Endothelial cell of umbilical vein (primary cell): ENCODE measurements around the gene MEPE. TPM values are rescaled to one million over a fixed set of nuclear protein-coding genes. Genes with fewer than 3 reads are reported as not detected.

Source experiments
- BruUV-seq: library from RNA; stranded (reverse); fragments of 400-500 nt; replicated peaks from 2 replicates; lab custom pipeline; 2021; lab: Mats Ljungman, UMichigan
- CTCF ChIA-PET: fragments of 300-600, 350-600 bp; sonication (Branson Sonifier 250); formaldehyde crosslinking; loops from one replicate; lab custom pipeline; 2021; ENCODE audit warnings: antibody characterized with exemption, inconsistent platforms; lab: Charles Lee
- POLR2A ChIA-PET: fragments of 300-600, 350-600 bp; sonication (Branson Sonifier 250); formaldehyde crosslinking; loops from one replicate; lab custom pipeline; 2021; ENCODE audit warnings: antibody characterized with exemption, inconsistent platforms; lab: Charles Lee
- DNase-seq: peaks from one replicate; pipeline ENCODE4 v3.0.0-alpha.2; 2011; ENCODE audit warnings: low read depth, low spot score
- FAIRE-seq: peaks from 2 replicates; lab custom pipeline; 2011; peaks lifted over from hg19 to GRCh38; lab: Jason Lieb, UNC
- H2AFZ ChIP-seq: 2 replicates; pipeline ENCODE4 v1.6.0; 2012; ENCODE audit warnings: low read depth, low read length, control low read depth, inconsistent platforms
- H3K27ac ChIP-seq: 2 replicates; pipeline ENCODE4 v1.5.1; 2011; ENCODE audit warnings: low read depth, mild to moderate bottlenecking, control low read depth, low read length, moderate library complexity; ENCODE audit not compliant: insufficient read depth
- H3K27me3 ChIP-seq, 2 experiments: 2 replicates each; pipeline versions ENCODE4 v1.6.0 to v1.6.1; 2011; ENCODE audit warnings: low read length in 2 of 2, mixed read lengths in 1 of 2; ENCODE audit not compliant: control insufficient read depth in 2 of 2, insufficient read depth in 2 of 2
- H3K36me3 ChIP-seq, 2 experiments: 2 replicates in 1 of 2; 3 replicates in 1 of 2; pipeline ENCODE4 v1.5.1; 2011; ENCODE audit warnings: low read length in 2 of 2, mild to moderate bottlenecking in 1 of 2, moderate library complexity in 1 of 2; ENCODE audit not compliant: control insufficient read depth in 2 of 2, insufficient read depth in 2 of 2; ENCODE audit errors: extremely low read depth in 1 of 2
- H3K4me1 ChIP-seq: 3 replicates; pipeline ENCODE4 v1.5.1; 2011; ENCODE audit warnings: mild to moderate bottlenecking, low read length; ENCODE audit not compliant: control insufficient read depth, insufficient read depth; ENCODE audit errors: extremely low read depth
- H3K4me2 ChIP-seq: 2 replicates; pipeline ENCODE4 v1.6.1; 2011; ENCODE audit warnings: low read length, control low read depth, mixed read lengths; ENCODE audit not compliant: insufficient read depth
- H3K4me3 ChIP-seq, 3 experiments: fragments of 200-600 bp in 1 of 3; sonication (generic), shearing (Covaris generic) in 1 of 3; replicated peaks in 1 of 3; 2 replicates each; pipeline ENCODE4 v1.5.1; 2011 to 2016; ENCODE audit warnings: control low read depth in 3 of 3, low read length in 3 of 3, mild to moderate bottlenecking in 2 of 3, inconsistent platforms in 1 of 3, low read depth in 1 of 3, moderate library complexity in 1 of 3; ENCODE audit not compliant: insufficient read depth in 1 of 3
- H3K79me2 ChIP-seq: 2 replicates; pipeline ENCODE4 v1.6.0; 2012; ENCODE audit warnings: low read length, inconsistent platforms; ENCODE audit not compliant: control insufficient read depth, insufficient read depth
- H3K9ac ChIP-seq: replicated peaks from 2 replicates; pipeline ENCODE3; 2011; ENCODE audit warnings: low read length, control low read depth; ENCODE audit not compliant: insufficient read depth; ENCODE audit errors: extremely low read depth
- H3K9me1 ChIP-seq: replicated peaks from 3 replicates; pipeline ENCODE4 v1.6.0; 2011; ENCODE audit warnings: mild to moderate bottlenecking, low read length; ENCODE audit not compliant: control insufficient read depth, insufficient read depth; ENCODE audit errors: extremely low read depth
- H3K9me3 ChIP-seq: replicated peaks from 2 replicates; pipeline ENCODE4 v1.5.1; 2012; ENCODE audit warnings: low read length, inconsistent platforms; ENCODE audit not compliant: control insufficient read depth, insufficient read depth
- H4K20me1 ChIP-seq: replicated peaks from 2 replicates; pipeline ENCODE3; 2011; ENCODE audit warnings: mild to moderate bottlenecking, low read length; ENCODE audit not compliant: control insufficient read depth, insufficient read depth; ENCODE audit errors: extremely low read depth
- EZH2 ChIP-seq: IDR thresholded peaks from 2 replicates; pipeline ENCODE4 v1.6.1; 2012; ENCODE audit warnings: borderline replicate concordance, low read depth, mild to moderate bottlenecking, moderate library complexity, low read length, inconsistent platforms; ENCODE audit not compliant: severe bottlenecking
- FOS ChIP-seq: IDR thresholded peaks from 2 replicates; pipeline ENCODE4 v1.6.1; 2011; ENCODE audit warnings: mild to moderate bottlenecking, low read length, moderate library complexity, borderline replicate concordance; ENCODE audit not compliant: insufficient read depth
- GATA2 ChIP-seq: IDR thresholded peaks from 2 replicates; pipeline ENCODE4 v1.7.0; 2011; ENCODE audit warnings: low read depth, mild to moderate bottlenecking, moderate library complexity, mixed read lengths, low read length; ENCODE audit not compliant: insufficient read length, insufficient read depth
- JUN ChIP-seq: IDR thresholded peaks from 2 replicates; pipeline ENCODE4 v1.6.1; 2011; ENCODE audit warnings: borderline replicate concordance, low read depth; ENCODE audit not compliant: insufficient read length, insufficient read depth
- MYC ChIP-seq: IDR thresholded peaks from one replicate; pipeline ENCODE4 v1.6.1; 2011; ENCODE audit warnings: mild to moderate bottlenecking, low read depth, low read length
- POLR2A ChIP-seq: IDR thresholded peaks from 2 replicates; pipeline ENCODE4 v1.6.1; 2012; ENCODE audit warnings: low read depth, mild to moderate bottlenecking, control low read depth, low read length
- POLR2AphosphoS5 ChIP-seq: IDR thresholded peaks from 2 replicates; pipeline ENCODE4 v1.6.1; 2012; ENCODE audit warnings: low read depth, mild to moderate bottlenecking, control low read depth, low read length, moderate library complexity; ENCODE audit not compliant: insufficient read depth
- dilution Hi-C: fragments of 300-500 bp; cut with MboI; formaldehyde crosslinking; loops from one replicate; pipeline ENCODE4 v1.15.0; 2019; ENCODE audit warnings: low sequenced_read_pairs; ENCODE audit not compliant: extremely low pct_ligation_motif_present
- intact Hi-C: fragments of 100-400 bp; cut with micrococcal nuclease; formaldehyde crosslinking; loops from one replicate; pipeline ENCODE4 v1.10.0; 2022
- polyA plus RNA-seq, 4 experiments: library from polyadenylated mRNA; depleted of rRNA in 3 of 4; stranded (reverse) in 3 of 4; unstranded in 1 of 4; fragments of >200 nt; gene quantifications; 2 replicates each; pipeline versions ENCODE4 v1.2.1 to v1.2.3, GENCODE V29; 2011 to 2012; ENCODE audit warnings: missing spikeins in 1 of 4
- total RNA-seq: library from RNA; stranded (reverse); gene quantifications from 2 replicates; pipeline ENCODE4 v1.2.3, GENCODE V29; 2021
- TF ChIP-seq, protein P1 (sequence below), 2 donors: IDR thresholded peaks; 1 replicate in 1 of 2; 2 replicates in 1 of 2; pipeline ENCODE4 v1.5.1; 2011; ENCODE audit warnings: low read length in 2 of 2, mild to moderate bottlenecking in 2 of 2, moderate library complexity in 2 of 2, control low read depth in 1 of 2, inconsistent platforms in 1 of 2, low read depth in 1 of 2; ENCODE audit not compliant: insufficient read depth in 1 of 2; ENCODE audit errors: extremely low read depth in 1 of 2
- TF ChIP-seq, protein P2 (sequence below): IDR thresholded peaks from 2 replicates; pipeline ENCODE4 v1.6.1; 2011; ENCODE audit not compliant: insufficient read depth, insufficient read length

Gene MEPE
- total and polyA plus RNA-seq, 2 donors (not counting 3 experiments of a cell fraction or from before 2014, with no cell fraction given) = not detected

DNA sequence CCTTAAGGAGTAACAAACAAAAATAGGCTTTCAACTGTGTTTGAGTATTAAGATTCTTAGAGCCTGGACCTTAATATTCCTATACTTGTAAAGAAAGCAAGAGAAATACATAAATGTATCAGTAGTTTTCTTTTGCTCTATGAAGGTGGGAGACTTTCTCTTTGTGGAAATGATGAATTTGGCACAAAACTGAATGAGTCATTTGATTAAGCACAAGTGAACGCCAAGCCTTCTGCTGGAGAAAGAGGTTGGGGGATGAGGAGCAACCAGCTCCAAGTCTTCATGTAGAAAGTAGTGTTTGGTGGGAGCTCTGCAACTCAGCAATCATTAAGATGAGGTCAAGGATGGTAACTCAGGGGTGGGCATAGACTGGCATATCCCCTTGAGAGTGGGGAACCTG is 49.6 kb downstream of the MEPE start:
- FAIRE-seq (no peak), DNase-seq (peak; percentile 51)
- H3K4me2 ChIP-seq = no peak overlapping the region
- intact Hi-C loops (no loop called here), dilution Hi-C loops (no loop called here)
- no peaks in the 10 kb centered on the region for H3K79me2 ChIP-seq
- no TSS peak for BruUV-seq
- no peaks in the 10 kb centered on the region for H3K27me3 ChIP-seq
- H3K4me1 ChIP-seq = no peaks in the 10 kb centered on the region
- no peaks in the 10 kb centered on the region for H3K36me3 ChIP-seq
- ChIA-PET POLR2A (no interaction called here), CTCF (interaction anchor here (0.7 to 1.4 kb wide), 4 partner anchors 11 to 92 kb away, joined by 3 to 5 read pairs (median 4); no protein-coding TSS in a partner anchor)
- no peaks in the 10 kb centered on the region for H3K9me1 ChIP-seq
- H4K20me1 ChIP-seq = no peaks in the 10 kb centered on the region
- no peak overlapping the region for H3K4me3 ChIP-seq
- no peak overlapping the region for H3K27ac ChIP-seq
- no peak overlapping the region for H3K9ac ChIP-seq
- no peak overlapping the region for H2AFZ ChIP-seq
- H3K9me3 ChIP-seq = no peaks in the 10 kb centered on the region
- no peak for TF ChIP-seq POLR2A
- peak; percentile 41 for TF ChIP-seq FOS

DNA sequence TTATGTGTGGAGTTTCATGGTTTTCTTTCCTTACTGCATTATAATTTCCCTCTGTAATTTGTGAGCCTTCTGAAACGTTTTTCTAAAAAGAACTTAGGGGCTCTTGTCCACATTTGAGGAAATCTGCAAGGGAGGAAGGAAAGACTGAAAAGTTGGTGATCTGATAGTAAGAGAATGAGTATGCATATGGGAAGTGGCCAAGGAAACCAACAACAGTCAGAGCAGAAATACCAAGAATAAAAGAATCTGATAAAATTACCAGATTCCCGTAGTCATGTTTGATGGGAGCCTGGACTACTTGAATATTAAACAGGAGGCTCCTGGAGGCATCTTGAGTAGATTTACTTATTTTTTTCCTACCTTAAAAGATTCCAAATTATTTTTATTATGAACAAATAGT is 50.1 kb downstream of the MEPE start:
- no peaks in the 10 kb centered on the region for H3K27me3 ChIP-seq
- H3K4me2 ChIP-seq = no peak overlapping the region
- no peaks in the 10 kb centered on the region for H3K4me1 ChIP-seq
- no peak overlapping the region for H3K27ac ChIP-seq
- no peaks in the 10 kb centered on the region for H3K79me2 ChIP-seq
- dilution Hi-C loops (no loop called here), intact Hi-C loops (no loop called here)
- DNase-seq (peak; percentile 22), FAIRE-seq (no peak)
- no TSS peak for BruUV-seq
- no peaks in the 10 kb centered on the region for H3K9me1 ChIP-seq
- ChIA-PET CTCF (interaction anchor here (1.3 kb wide), 1 partner anchor 11 kb away, joined by 3 read pairs; no protein-coding TSS in a partner anchor), POLR2A (no interaction called here)
- H2AFZ ChIP-seq = no peak overlapping the region
- H4K20me1 ChIP-seq = no peaks in the 10 kb centered on the region
- TF ChIP-seq, protein P1, sequence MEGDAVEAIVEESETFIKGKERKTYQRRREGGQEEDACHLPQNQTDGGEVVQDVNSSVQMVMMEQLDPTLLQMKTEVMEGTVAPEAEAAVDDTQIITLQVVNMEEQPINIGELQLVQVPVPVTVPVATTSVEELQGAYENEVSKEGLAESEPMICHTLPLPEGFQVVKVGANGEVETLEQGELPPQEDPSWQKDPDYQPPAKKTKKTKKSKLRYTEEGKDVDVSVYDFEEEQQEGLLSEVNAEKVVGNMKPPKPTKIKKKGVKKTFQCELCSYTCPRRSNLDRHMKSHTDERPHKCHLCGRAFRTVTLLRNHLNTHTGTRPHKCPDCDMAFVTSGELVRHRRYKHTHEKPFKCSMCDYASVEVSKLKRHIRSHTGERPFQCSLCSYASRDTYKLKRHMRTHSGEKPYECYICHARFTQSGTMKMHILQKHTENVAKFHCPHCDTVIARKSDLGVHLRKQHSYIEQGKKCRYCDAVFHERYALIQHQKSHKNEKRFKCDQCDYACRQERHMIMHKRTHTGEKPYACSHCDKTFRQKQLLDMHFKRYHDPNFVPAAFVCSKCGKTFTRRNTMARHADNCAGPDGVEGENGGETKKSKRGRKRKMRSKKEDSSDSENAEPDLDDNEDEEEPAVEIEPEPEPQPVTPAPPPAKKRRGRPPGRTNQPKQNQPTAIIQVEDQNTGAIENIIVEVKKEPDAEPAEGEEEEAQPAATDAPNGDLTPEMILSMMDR (IDR thresholded peaks at IDR 0.05; ENCODE audit: extremely low read depth in 1 of 2, insufficient read depth in 1 of 2, low read depth in 1 of 2, low read length in 2 of 2) = no peak
- TF ChIP-seq GATA2 (no peak), JUN (no peak), POLR2A (no peak), MYC (no peak), FOS (no peak), POLR2AphosphoS5 (no peak), EZH2 (no peak)
- TF ChIP-seq, protein P2, sequence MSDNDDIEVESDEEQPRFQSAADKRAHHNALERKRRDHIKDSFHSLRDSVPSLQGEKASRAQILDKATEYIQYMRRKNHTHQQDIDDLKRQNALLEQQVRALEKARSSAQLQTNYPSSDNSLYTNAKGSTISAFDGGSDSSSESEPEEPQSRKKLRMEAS = no peak
- H3K9ac ChIP-seq = no peak overlapping the region
- no peaks in the 10 kb centered on the region for H3K36me3 ChIP-seq
- no peak overlapping the region for H3K4me3 ChIP-seq
- H3K9me3 ChIP-seq = no peaks in the 10 kb centered on the region
